ENCODE data around the gene CLDN18.

The CLDN18 gene

DNA sequence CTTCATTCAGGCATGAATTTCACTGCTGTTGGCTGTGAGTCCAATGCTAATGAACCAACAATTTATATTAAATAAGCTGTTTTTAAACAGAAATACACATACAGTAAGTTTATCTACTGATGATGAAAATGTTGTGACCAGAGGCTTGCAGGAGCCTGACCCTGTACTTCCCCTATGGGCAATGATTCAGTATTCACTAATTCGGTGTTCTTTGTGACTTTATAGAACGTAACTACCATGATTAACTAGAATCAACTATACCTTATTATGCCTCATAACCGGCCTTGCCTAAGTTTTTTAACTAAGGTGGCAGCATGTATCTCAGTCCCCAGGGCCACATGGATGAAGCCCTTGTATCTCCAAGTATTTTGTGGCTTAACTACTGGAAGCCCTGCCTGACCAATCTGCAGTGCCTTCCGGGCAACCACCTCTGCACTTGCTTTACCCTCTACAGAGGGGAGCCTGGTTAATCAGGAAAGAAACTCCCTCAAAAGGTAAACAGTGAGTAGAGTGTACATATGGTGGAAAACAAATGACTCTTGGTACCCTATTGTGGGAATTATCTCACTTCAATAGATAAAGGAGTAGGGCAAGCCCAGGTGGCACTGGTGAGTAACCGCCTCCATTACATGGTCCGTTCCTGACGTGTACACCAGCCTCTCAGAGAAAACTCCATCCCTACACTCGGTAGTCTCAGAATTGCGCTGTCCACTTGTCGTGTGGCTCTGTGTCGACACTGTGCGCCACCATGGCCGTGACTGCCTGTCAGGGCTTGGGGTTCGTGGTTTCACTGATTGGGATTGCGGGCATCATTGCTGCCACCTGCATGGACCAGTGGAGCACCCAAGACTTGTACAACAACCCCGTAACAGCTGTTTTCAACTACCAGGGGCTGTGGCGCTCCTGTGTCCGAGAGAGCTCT, 11.6 kb upstream of the CLDN18 start:
- Histone ChIP-seq H3K27me3 (ENCODE audit: control insufficient read depth, insufficient read depth, low read length) (no peaks in the 10 kb centered on the region), H3K4me1 (ENCODE audit: control insufficient read depth, insufficient read depth, low read length) (no peaks in the 10 kb centered on the region), H3K36me3 (ENCODE audit: control insufficient read depth, insufficient read depth, low read length) (no peaks in the 10 kb centered on the region), H3K9me3 (ENCODE audit: control insufficient read depth, insufficient read depth, low read length) (no peaks in the 10 kb centered on the region), H3K4me3 (ENCODE audit: low read depth, low read length) (no peak overlapping the region), H3K9ac (ENCODE audit: low read depth, low read length) (no peak overlapping the region)

DNA sequence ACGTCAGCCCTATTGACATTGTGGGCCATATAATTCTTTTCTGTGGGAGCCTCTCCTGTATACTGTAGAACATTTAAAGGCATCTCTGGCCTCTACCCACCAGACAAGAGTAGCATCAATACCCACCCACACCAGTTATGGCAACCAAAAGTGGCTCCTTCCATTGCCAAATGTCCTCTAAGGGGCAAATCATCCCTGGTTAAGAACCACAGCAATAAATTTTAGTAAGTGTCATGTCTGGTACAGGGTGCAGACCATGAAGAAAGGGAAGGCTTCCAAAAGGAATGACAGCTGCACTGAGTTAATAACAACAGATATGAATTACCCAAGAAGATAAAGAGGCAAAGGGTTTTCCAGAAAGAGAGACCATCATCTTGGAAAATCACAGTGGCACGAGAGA, 6.9 kb upstream of the CLDN18 start:
- no peaks in the 10 kb centered on the region for H3K36me3 ChIP-seq (ENCODE audit: control insufficient read depth, insufficient read depth, low read length)
- no peak overlapping the region for H3K4me3 ChIP-seq (ENCODE audit: low read depth, low read length)
- H3K9ac ChIP-seq (ENCODE audit: low read depth, low read length) = no peak overlapping the region
- H3K9me3 ChIP-seq (ENCODE audit: control insufficient read depth, insufficient read depth, low read length) = no peaks in the 10 kb centered on the region
- no peaks in the 10 kb centered on the region for H3K4me1 ChIP-seq (ENCODE audit: control insufficient read depth, insufficient read depth, low read length)
- no peaks in the 10 kb centered on the region for H3K27me3 ChIP-seq (ENCODE audit: control insufficient read depth, insufficient read depth, low read length)

DNA sequence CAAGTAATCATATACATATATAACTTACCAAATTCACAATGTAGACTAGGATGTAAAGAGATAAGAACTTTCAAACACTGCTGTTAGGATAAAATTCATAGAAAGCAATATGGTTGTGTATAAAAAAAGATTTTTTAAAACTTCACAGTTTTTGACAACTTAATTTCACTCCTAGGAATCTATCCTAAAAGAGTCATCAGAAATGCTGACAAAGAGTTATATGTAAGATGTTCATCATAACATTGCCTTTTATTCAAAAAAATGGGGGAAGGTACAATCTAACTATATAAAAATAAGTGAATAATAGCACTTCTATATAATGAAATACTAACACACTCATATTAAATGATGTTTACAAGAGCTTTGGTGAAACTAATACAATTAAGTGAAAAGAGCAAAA, 4.3 kb upstream of the CLDN18 start:
- H3K4me3 ChIP-seq (ENCODE audit: low read depth, low read length) = no peak overlapping the region

DNA sequence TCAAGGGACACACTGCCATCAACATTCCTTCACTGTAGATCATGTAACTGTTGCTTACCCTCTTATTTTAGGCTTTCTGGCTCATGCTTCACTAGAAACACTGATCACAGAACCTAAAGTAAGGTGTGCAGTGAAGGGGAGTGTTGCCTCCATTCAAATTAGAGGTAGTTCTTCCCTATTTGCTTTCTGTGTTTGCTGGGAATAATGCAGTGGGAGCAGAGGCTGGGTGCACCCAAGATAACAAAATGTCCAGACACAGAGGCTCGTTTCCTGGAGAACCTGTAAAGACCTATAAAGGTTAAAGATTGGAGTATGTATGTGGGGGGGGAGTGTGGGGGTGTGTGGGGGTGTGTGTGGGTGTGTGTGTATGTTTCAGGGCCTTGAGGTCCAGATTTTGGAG, 2.1 kb upstream of the CLDN18 start:
- Histone ChIP-seq H3K4me1 (ENCODE audit: control insufficient read depth, insufficient read depth, low read length) (no peaks in the 10 kb centered on the region), H3K9me3 (ENCODE audit: control insufficient read depth, insufficient read depth, low read length) (no peaks in the 10 kb centered on the region), H3K36me3 (ENCODE audit: control insufficient read depth, insufficient read depth, low read length) (no peaks in the 10 kb centered on the region), H3K9ac (ENCODE audit: low read depth, low read length) (no peak overlapping the region), H3K4me3 (ENCODE audit: low read depth, low read length) (no peak overlapping the region), H3K27me3 (ENCODE audit: control insufficient read depth, insufficient read depth, low read length) (no peaks in the 10 kb centered on the region)

More for the DNA sequence above, 4.3 kb upstream of the CLDN18 start:
- Histone ChIP-seq H3K27me3 (ENCODE audit: control insufficient read depth, insufficient read depth, low read length) (no peaks in the 10 kb centered on the region), H3K9ac (ENCODE audit: low read depth, low read length) (no peak overlapping the region), H3K9me3 (ENCODE audit: control insufficient read depth, insufficient read depth, low read length) (no peaks in the 10 kb centered on the region), H3K36me3 (ENCODE audit: control insufficient read depth, insufficient read depth, low read length) (no peaks in the 10 kb centered on the region), H3K4me1 (ENCODE audit: control insufficient read depth, insufficient read depth, low read length) (no peaks in the 10 kb centered on the region)

DNA sequence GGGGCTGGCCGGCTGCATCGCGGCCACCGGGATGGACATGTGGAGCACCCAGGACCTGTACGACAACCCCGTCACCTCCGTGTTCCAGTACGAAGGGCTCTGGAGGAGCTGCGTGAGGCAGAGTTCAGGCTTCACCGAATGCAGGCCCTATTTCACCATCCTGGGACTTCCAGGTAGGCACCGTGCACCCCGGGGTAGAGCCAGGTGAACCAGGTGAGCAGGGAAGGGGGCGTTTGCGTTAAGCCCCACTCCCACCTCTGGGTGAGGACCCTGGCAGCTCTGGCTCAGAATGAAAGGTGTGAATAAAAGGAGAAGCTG, 267 bp downstream of the CLDN18 start:
- Histone ChIP-seq H3K4me1 (ENCODE audit: control insufficient read depth, insufficient read depth, low read length) (no peaks in the 10 kb centered on the region), H3K9ac (ENCODE audit: low read depth, low read length) (no peak overlapping the region), H3K4me3 (ENCODE audit: low read depth, low read length) (no peak overlapping the region), H3K27me3 (ENCODE audit: control insufficient read depth, insufficient read depth, low read length) (no peaks in the 10 kb centered on the region), H3K36me3 (ENCODE audit: control insufficient read depth, insufficient read depth, low read length) (no peaks in the 10 kb centered on the region), H3K9me3 (ENCODE audit: control insufficient read depth, insufficient read depth, low read length) (no peaks in the 10 kb centered on the region)

DNA sequence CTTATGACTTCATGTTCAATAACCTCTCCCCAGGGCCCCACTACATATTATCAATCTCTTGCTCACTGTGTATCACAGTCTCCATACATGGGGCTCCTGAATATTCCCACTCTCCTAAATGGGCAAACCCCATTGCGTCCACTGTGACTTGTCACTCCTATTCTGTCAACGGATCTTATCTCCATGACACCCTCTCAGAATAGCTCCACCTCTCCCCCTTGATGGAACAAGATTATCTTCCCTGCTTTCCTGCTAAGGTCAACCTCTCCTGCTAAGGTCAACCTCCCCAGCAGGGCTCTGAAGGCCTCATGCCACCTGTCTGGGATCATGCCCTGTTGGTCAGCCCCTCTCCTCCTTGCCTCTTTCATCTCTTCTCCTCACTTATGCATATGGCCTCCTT, 1.8 kb downstream of the CLDN18 start:
- no peaks in the 10 kb centered on the region for H3K27me3 ChIP-seq (ENCODE audit: control insufficient read depth, insufficient read depth, low read length)
- no peaks in the 10 kb centered on the region for H3K36me3 ChIP-seq (ENCODE audit: control insufficient read depth, insufficient read depth, low read length)
- H3K4me3 ChIP-seq (ENCODE audit: low read depth, low read length) = no peak overlapping the region
- no peaks in the 10 kb centered on the region for H3K4me1 ChIP-seq (ENCODE audit: control insufficient read depth, insufficient read depth, low read length)
- H3K9me3 ChIP-seq (ENCODE audit: control insufficient read depth, insufficient read depth, low read length) = no peaks in the 10 kb centered on the region
- H3K9ac ChIP-seq (ENCODE audit: low read depth, low read length) = no peak overlapping the region

GRCh38 chr3:138012526-138012925, 2.6 kb downstream of the CLDN18 start:
- Histone ChIP-seq H3K36me3 (ENCODE audit: control insufficient read depth, insufficient read depth, low read length) (no peaks in the 10 kb centered on the region), H3K4me3 (ENCODE audit: low read depth, low read length) (no peak overlapping the region), H3K9me3 (ENCODE audit: control insufficient read depth, insufficient read depth, low read length) (no peaks in the 10 kb centered on the region), H3K4me1 (ENCODE audit: control insufficient read depth, insufficient read depth, low read length) (no peaks in the 10 kb centered on the region), H3K9ac (ENCODE audit: low read depth, low read length) (no peak overlapping the region), H3K27me3 (ENCODE audit: control insufficient read depth, insufficient read depth, low read length) (no peaks in the 10 kb centered on the region)

- Histone ChIP-seq H3K9me3 (ENCODE audit: control insufficient read depth, insufficient read depth, low read length) (no peaks in the 10 kb centered on the region), H3K36me3 (ENCODE audit: control insufficient read depth, insufficient read depth, low read length) (no peaks in the 10 kb centered on the region), H3K4me1 (ENCODE audit: control insufficient read depth, insufficient read depth, low read length) (no peaks in the 10 kb centered on the region), H3K4me3 (ENCODE audit: low read depth, low read length) (no peak overlapping the region), H3K27me3 (ENCODE audit: control insufficient read depth, insufficient read depth, low read length) (no peaks in the 10 kb centered on the region), H3K9ac (ENCODE audit: low read depth, low read length) (no peak overlapping the region)
Measured at GRCh38 chr3:138016065-138016464, 6.1 kb downstream of the CLDN18 start.

- Histone ChIP-seq H3K36me3 (ENCODE audit: control insufficient read depth, insufficient read depth, low read length) (no peaks in the 10 kb centered on the region), H3K4me3 (ENCODE audit: low read depth, low read length) (no peak overlapping the region), H3K4me1 (ENCODE audit: control insufficient read depth, insufficient read depth, low read length) (no peaks in the 10 kb centered on the region), H3K9me3 (ENCODE audit: control insufficient read depth, insufficient read depth, low read length) (no peaks in the 10 kb centered on the region), H3K27me3 (ENCODE audit: control insufficient read depth, insufficient read depth, low read length) (no peaks in the 10 kb centered on the region), H3K9ac (ENCODE audit: low read depth, low read length) (no peak overlapping the region)
Measured at GRCh38 chr3:138019281-138020069, 9.5 kb downstream of the CLDN18 start.

DNA sequence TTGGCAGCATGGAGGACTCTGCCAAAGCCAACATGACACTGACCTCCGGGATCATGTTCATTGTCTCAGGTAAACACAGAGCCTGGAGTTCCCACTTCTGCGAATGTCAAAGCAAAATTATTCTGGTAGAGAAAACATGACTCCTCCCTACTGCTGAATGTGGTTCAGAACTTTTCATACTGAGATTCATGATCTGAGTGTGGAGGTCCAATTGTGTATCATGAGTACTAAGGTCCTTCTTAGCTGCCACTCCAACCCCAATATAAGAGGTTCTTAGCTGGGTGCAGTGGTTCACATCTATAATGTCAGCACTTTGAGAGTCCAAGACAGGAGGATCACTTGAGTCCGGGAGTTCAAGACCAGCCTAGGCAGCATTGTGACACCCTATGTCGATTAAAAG, 13.8 kb downstream of the CLDN18 start:
- Histone ChIP-seq H3K27me3 (ENCODE audit: control insufficient read depth, insufficient read depth, low read length) (no peaks in the 10 kb centered on the region), H3K4me1 (ENCODE audit: control insufficient read depth, insufficient read depth, low read length) (no peaks in the 10 kb centered on the region), H3K9me3 (ENCODE audit: control insufficient read depth, insufficient read depth, low read length) (no peaks in the 10 kb centered on the region), H3K36me3 (ENCODE audit: control insufficient read depth, insufficient read depth, low read length) (no peaks in the 10 kb centered on the region), H3K4me3 (ENCODE audit: low read depth, low read length) (no peak overlapping the region), H3K9ac (ENCODE audit: low read depth, low read length) (no peak overlapping the region)

DNA sequence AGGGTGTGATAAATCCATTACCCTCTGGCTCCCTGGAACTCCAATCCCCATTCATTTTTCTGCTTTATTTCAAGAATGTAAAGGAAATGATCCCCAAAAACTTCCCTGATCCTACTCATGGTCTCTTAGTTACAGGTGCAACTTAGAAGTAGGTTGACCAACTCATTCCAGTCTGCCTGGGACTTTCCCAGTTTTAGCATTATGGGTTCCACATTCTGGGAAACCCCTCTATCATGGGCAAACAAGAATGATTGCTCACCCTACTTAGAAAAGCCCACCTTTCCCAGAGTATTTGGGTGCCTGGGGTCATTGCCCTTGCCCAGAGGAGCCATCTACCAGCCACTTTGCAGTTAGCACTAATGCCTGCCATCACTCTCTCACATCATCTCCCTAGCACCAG, 15.6 kb downstream of the CLDN18 start:
- no peaks in the 10 kb centered on the region for H3K27me3 ChIP-seq (ENCODE audit: control insufficient read depth, insufficient read depth, low read length)
- H3K36me3 ChIP-seq (ENCODE audit: control insufficient read depth, insufficient read depth, low read length) = no peaks in the 10 kb centered on the region
- H3K4me3 ChIP-seq (ENCODE audit: low read depth, low read length) = no peak overlapping the region
- no peak overlapping the region for H3K9ac ChIP-seq (ENCODE audit: low read depth, low read length)
- H3K9me3 ChIP-seq (ENCODE audit: control insufficient read depth, insufficient read depth, low read length) = no peaks in the 10 kb centered on the region
- H3K4me1 ChIP-seq (ENCODE audit: control insufficient read depth, insufficient read depth, low read length) = no peaks in the 10 kb centered on the region

DNA sequence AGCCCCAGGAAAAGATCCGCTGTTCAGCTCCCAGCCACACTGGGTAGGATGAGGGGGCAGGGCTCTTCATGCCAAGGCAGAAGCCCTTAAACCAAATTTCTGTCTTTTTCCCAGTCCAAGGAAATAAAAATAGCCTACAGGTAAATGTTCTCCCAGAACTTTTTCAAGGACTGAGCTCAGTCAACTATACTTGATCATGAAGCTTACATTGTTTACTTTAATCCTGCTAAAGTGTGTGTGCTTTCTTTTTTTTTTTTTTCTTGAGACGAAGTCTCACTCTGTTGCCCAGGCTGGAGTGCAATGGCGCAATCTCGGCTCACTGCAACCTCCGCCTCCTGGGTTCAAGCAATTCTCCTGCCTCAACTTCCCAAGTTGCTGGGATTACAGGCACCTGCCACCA, 17.9 kb downstream of the CLDN18 start:
- Histone ChIP-seq H3K9ac (ENCODE audit: low read depth, low read length) (no peak overlapping the region), H3K4me1 (ENCODE audit: control insufficient read depth, insufficient read depth, low read length) (no peaks in the 10 kb centered on the region), H3K4me3 (ENCODE audit: low read depth, low read length) (no peak overlapping the region), H3K36me3 (ENCODE audit: control insufficient read depth, insufficient read depth, low read length) (no peaks in the 10 kb centered on the region), H3K27me3 (ENCODE audit: control insufficient read depth, insufficient read depth, low read length) (no peaks in the 10 kb centered on the region), H3K9me3 (ENCODE audit: control insufficient read depth, insufficient read depth, low read length) (no peaks in the 10 kb centered on the region)
